HL-60 (cell line): Measurements from ENCODE around the gene DMC1.

Source experiments
- CTCF ChIP-seq: IDR thresholded peaks from one replicate; pipeline ENCODE4 v1.5.1; 2011; ENCODE audit warnings: low read length, control low read depth, inconsistent platforms; ENCODE audit not compliant: insufficient read depth
- POLR2AphosphoS5 ChIP-seq: IDR thresholded peaks from 2 replicates; pipeline ENCODE4 v1.6.1; 2012; ENCODE audit warnings: low read depth
- TF ChIP-seq, protein P1 (sequence below): IDR thresholded peaks from 2 replicates; pipeline ENCODE4 v1.6.1; 2012; ENCODE audit warnings: low read depth; ENCODE audit not compliant: insufficient replicate concordance

GRCh38 chr22:38612217-38613006 lies 42.4 kb upstream of the DMC1 start:
- TF ChIP-seq POLR2AphosphoS5 (no peak), CTCF (no peak)
- TF ChIP-seq, protein P1, sequence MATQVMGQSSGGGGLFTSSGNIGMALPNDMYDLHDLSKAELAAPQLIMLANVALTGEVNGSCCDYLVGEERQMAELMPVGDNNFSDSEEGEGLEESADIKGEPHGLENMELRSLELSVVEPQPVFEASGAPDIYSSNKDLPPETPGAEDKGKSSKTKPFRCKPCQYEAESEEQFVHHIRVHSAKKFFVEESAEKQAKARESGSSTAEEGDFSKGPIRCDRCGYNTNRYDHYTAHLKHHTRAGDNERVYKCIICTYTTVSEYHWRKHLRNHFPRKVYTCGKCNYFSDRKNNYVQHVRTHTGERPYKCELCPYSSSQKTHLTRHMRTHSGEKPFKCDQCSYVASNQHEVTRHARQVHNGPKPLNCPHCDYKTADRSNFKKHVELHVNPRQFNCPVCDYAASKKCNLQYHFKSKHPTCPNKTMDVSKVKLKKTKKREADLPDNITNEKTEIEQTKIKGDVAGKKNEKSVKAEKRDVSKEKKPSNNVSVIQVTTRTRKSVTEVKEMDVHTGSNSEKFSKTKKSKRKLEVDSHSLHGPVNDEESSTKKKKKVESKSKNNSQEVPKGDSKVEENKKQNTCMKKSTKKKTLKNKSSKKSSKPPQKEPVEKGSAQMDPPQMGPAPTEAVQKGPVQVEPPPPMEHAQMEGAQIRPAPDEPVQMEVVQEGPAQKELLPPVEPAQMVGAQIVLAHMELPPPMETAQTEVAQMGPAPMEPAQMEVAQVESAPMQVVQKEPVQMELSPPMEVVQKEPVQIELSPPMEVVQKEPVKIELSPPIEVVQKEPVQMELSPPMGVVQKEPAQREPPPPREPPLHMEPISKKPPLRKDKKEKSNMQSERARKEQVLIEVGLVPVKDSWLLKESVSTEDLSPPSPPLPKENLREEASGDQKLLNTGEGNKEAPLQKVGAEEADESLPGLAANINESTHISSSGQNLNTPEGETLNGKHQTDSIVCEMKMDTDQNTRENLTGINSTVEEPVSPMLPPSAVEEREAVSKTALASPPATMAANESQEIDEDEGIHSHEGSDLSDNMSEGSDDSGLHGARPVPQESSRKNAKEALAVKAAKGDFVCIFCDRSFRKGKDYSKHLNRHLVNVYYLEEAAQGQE = no peak
